Lung (tissue), 12 donors: ENCODE results near the gene SYNPR. TPM values are rescaled to one million over a fixed set of nuclear protein-coding genes. Genes with fewer than 3 reads are reported as not detected.

Experiments used
- ATAC-seq: fragments of 200-7000 bp; cut with Tn5 transposase; one replicate; pipeline ENCODE4 v1.9.1; 2020; ENCODE audit warnings: moderate number of reproducible peaks; ENCODE audit not compliant: insufficient read depth, low FRiP score
- DNase-seq, 3 donors: peaks; one replicate each; pipeline ENCODE4 v3.0.0-alpha.2; 2013 to 2017
- H3K27ac ChIP-seq, 2 donors: one replicate each; pipeline ENCODE4 v1.5.1; 2013; ENCODE audit warnings: mild to moderate bottlenecking in 2 of 2, moderate library complexity in 2 of 2, control low read depth in 1 of 2, inconsistent platforms in 1 of 2, low read depth in 1 of 2, low read length in 1 of 2
- H3K27me3 ChIP-seq, 3 donors: one replicate each; pipeline ENCODE4 v1.5.1; 2013; ENCODE audit warnings: low read length in 2 of 3; ENCODE audit not compliant: control insufficient read depth in 3 of 3, insufficient read depth in 3 of 3
- H3K36me3 ChIP-seq, 4 donors: one replicate each; pipeline ENCODE4 v1.5.1; 2013; ENCODE audit warnings: low read length in 4 of 4, mild to moderate bottlenecking in 1 of 4, moderate library complexity in 1 of 4; ENCODE audit not compliant: control insufficient read depth in 4 of 4, insufficient read depth in 4 of 4
- H3K4me1 ChIP-seq, 5 donors: one replicate each; pipeline ENCODE4 v1.5.1; 2013; ENCODE audit warnings: low read length in 5 of 5, mild to moderate bottlenecking in 2 of 5, moderate library complexity in 1 of 5; ENCODE audit not compliant: control insufficient read depth in 5 of 5, insufficient read depth in 5 of 5
- H3K4me3 ChIP-seq: one replicate; pipeline ENCODE4 v1.5.1; 2013; ENCODE audit warnings: mild to moderate bottlenecking, control low read depth, moderate library complexity
- H3K9ac ChIP-seq, 2 donors: one replicate each; pipeline ENCODE4 v1.5.1; 2013; ENCODE audit warnings: low read length in 2 of 2, control low read depth in 1 of 2; ENCODE audit not compliant: insufficient read depth in 1 of 2
- H3K9me3 ChIP-seq, 4 donors: one replicate each; pipeline ENCODE4 v1.5.1; 2013; ENCODE audit warnings: low read length in 3 of 4, mild to moderate bottlenecking in 1 of 4, moderate library complexity in 1 of 4; ENCODE audit not compliant: control insufficient read depth in 4 of 4, insufficient read depth in 3 of 4
- WGBS, 2 donors: extraction: QIAGEN DNeasy Blood & Tissue Kit; methylation state at CpG; one replicate each; pipeline ENCODE4 v1.1.7; 2013; 5-methylcytosine and 5-hydroxymethylcytosine counted together
- polyA plus RNA-seq, 2 donors: library from polyadenylated mRNA; stranded (reverse); fragments of 200-250 nt; gene quantifications; one replicate each; pipeline ENCODE4 v1.2.1, GENCODE V29; 2013
- total RNA-seq, 2 donors: library from RNA; depleted of rRNA in 1 of 2; stranded (reverse); fragments of >200 nt in 1 of 2; gene quantifications; one replicate each; pipeline ENCODE4 v1.2.1, GENCODE V29; 2014 to 2021
- TF ChIP-seq, protein P1 (sequence below): IDR thresholded peaks from 2 replicates; pipeline ENCODE4 v1.5.1; 2012; ENCODE audit warnings: mild to moderate bottlenecking; ENCODE audit errors: control extremely low read depth, extremely low read depth
- donor health status: control.
- donor health status: control.
- donor health status: Bipolar disorder and iron deficiency.
- donor health status: healthy.
- donor health status: DM: yes; HTN: yes; CAD: no.

The SYNPR gene
- total and polyA plus RNA-seq, 4 donors: 0.43 TPM; not detected in 3

DNA sequence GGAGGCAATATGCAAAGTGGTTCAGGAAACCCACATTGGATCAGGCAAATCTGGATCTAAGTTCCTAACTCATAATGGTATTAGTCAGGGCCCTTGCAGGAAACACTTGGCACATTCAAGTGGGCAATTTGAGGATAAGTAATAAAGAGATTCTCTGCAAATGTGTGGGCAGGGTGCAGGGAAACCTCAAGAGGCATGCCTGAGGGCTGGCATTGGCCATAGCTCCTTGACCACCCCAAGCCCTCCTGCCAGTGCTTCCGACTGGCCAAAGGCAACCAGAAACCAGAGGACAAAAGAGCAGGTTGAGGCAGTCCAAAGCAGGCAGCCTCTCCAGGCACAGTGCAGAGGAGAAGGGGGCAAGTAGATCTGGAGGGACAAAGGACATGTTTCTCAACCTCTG is 243.5 kb downstream of the SYNPR start:
- H3K27ac ChIP-seq: no peak overlapping the region
- no peaks in the 10 kb centered on the region for H3K4me1 ChIP-seq
- no peaks in the 10 kb centered on the region for H3K27me3 ChIP-seq
- no peaks in the 10 kb centered on the region for H3K9me3 ChIP-seq
- peak; percentile 76 for ATAC-seq
- TF ChIP-seq, protein P1, sequence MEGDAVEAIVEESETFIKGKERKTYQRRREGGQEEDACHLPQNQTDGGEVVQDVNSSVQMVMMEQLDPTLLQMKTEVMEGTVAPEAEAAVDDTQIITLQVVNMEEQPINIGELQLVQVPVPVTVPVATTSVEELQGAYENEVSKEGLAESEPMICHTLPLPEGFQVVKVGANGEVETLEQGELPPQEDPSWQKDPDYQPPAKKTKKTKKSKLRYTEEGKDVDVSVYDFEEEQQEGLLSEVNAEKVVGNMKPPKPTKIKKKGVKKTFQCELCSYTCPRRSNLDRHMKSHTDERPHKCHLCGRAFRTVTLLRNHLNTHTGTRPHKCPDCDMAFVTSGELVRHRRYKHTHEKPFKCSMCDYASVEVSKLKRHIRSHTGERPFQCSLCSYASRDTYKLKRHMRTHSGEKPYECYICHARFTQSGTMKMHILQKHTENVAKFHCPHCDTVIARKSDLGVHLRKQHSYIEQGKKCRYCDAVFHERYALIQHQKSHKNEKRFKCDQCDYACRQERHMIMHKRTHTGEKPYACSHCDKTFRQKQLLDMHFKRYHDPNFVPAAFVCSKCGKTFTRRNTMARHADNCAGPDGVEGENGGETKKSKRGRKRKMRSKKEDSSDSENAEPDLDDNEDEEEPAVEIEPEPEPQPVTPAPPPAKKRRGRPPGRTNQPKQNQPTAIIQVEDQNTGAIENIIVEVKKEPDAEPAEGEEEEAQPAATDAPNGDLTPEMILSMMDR: no peak
- H3K4me3 ChIP-seq: no peak overlapping the region
- no peak overlapping the region for H3K9ac ChIP-seq
- H3K36me3 ChIP-seq: no peaks in the 10 kb centered on the region
- DNase-seq: no peak
- WGBS, 2 donors: 50 to 67% methylated on average over 1 of the region's 1 CpG

DNA sequence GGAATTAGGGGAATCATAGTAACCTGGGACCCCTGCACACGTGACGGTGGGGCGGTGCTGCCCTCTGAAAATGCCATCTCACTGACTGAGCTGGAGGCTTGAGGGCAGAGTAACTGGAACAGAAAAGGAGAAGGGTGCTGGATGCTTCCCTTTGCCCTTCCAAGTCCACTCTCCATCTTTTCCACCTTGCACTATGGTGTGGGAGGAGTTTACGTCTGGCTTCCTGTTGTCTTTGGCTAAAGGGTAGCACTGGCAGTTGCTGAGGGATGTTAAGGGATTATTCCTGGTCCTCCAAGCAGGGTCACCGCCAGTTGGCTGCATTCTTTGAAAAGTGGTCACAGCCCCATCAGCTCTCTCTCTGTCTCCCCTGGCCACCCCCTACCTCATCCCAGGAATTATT is 245.0 kb downstream of the SYNPR start:
- peak in 1 of 3 donors; percentile 2 for DNase-seq
- ATAC-seq: no peak
- Histone ChIP-seq H3K9ac (no peak overlapping the region), H3K36me3 (no peaks in the 10 kb centered on the region), H3K27me3 (no peaks in the 10 kb centered on the region), H3K4me1 (no peaks in the 10 kb centered on the region), H3K9me3 (no peaks in the 10 kb centered on the region), H3K27ac (no peak overlapping the region), H3K4me3 (no peak overlapping the region)
- WGBS, 2 donors: 66 to 71% methylated on average over 5 of the region's 5 CpGs
- TF ChIP-seq, protein P1: no peak

DNA sequence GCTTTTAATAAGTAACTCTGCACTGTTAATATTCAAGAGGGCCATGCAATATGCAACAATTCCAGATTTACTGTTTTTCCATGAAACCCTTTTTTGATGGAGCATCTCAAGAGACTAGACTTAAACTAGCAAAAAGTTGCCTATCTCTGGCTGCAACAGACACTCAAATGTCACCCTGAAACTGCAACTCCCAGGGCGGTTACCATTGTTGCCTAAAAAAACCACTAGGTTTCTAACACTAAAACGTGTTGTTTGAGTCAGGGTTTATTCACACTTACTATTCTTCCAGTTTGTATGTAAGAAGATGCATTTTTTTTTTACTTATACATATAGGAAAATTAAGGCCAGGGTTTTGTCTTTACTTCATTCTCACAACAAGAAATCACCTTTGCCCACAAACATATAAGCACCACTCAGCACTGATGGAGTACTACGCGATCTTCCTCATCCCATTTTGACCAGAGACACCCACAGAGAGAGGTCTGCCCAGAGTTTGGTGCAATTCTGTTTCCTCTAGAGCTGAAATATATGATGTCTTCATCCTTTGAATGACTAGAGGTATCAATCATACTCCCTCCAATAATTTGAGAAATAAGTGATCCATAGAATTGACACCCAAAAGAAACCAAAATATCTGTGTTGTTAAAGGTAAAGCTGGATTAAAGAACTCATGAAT is 250.4 kb downstream of the SYNPR start:
- no peaks in the 10 kb centered on the region for H3K27me3 ChIP-seq
- 78 to 85% methylated on average over 4 of the region's 4 CpGs for WGBS, 2 donors
- H3K4me3 ChIP-seq: no peak overlapping the region
- ATAC-seq (no peak), DNase-seq (no peak)
- H3K27ac ChIP-seq: no peak overlapping the region
- H3K9me3 ChIP-seq: no peaks in the 10 kb centered on the region
- TF ChIP-seq, protein P1: no peak
- no peaks in the 10 kb centered on the region for H3K4me1 ChIP-seq
- H3K9ac ChIP-seq: no peak overlapping the region
- no peaks in the 10 kb centered on the region for H3K36me3 ChIP-seq

DNA sequence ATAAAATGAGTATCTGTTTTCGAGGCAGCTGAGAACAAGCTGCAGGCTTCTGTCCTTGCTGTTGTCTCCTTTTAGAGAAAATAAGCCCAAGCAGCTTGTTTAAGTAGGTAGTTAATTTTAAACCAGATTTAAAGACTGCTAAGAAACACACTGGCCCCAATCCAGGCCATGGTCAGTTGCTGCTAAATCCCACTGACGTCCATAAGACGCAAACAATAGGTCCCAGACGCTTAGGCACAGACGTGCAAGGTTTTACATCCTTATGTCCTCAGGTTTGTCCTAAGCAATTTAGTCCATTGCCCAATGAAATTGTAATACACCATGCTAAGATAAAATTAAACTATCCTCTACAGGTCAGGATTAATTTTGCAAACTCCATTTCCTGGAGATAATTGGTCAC is 254.4 kb downstream of the SYNPR start:
- H3K4me3 ChIP-seq: no peak overlapping the region
- no peaks in the 10 kb centered on the region for H3K4me1 ChIP-seq
- TF ChIP-seq, protein P1: no peak
- no peaks in the 10 kb centered on the region for H3K36me3 ChIP-seq
- WGBS, 2 donors: 82 to 83% methylated on average over 5 of the region's 5 CpGs
- no peak overlapping the region for H3K27ac ChIP-seq
- no peaks in the 10 kb centered on the region for H3K9me3 ChIP-seq
- no peak overlapping the region for H3K9ac ChIP-seq
- no peak for DNase-seq
- no peak for ATAC-seq
- no peaks in the 10 kb centered on the region for H3K27me3 ChIP-seq
